Prostate gland (tissue), 2 donors: Measurements from ENCODE around the gene NUBPL.

ENCODE experiments used
- CTCF ChIP-seq, 4 experiments: fragments of 200-600 bp in 2 of 4; fragments of 450-650 bp in 2 of 4; sonication (generic) in 2 of 4; IDR thresholded peaks; 1 replicate in 3 of 4; 2 replicates in 1 of 4; pipeline ENCODE4 v1.5.1; 2016 to 2019; ENCODE audit warnings: antibody characterized with exemption in 4 of 4, mild to moderate bottlenecking in 2 of 4, moderate library complexity in 2 of 4
- POLR2A ChIP-seq: fragments of 450-650 bp; IDR thresholded peaks from one replicate; pipeline ENCODE4 v1.6.1; 2016; ENCODE audit warnings: antibody characterized with exemption, mild to moderate bottlenecking

- TF ChIP-seq CTCF (IDR thresholded peaks at IDR 0.05) = no peak
- no peak for TF ChIP-seq POLR2A
Observed at GRCh38 chr14:31745741-31746140, 184.5 kb downstream of the NUBPL start.
